Erythroblast (primary cell): ENCODE data around the gene NECAB3.

Experiments used
- GATA1 ChIP-seq: IDR thresholded peaks from 2 replicates; pipeline ENCODE4 v1.6.1; 2011; ENCODE audit warnings: low read depth, mild to moderate bottlenecking, control low read depth, low read length, moderate library complexity
- POLR2A ChIP-seq: IDR thresholded peaks from 2 replicates; pipeline ENCODE4 v1.6.1; 2011; ENCODE audit warnings: mild to moderate bottlenecking, low read length

- no peak for TF ChIP-seq POLR2A
- TF ChIP-seq GATA1 = no peak
Observed at GRCh38 chr20:33659341-33660034, 14.7 kb downstream of the NECAB3 start.
